Transverse colon (tissue), 4 donors: ENCODE measurements around the gene GMDS. TPM values are rescaled to one million over a fixed set of nuclear protein-coding genes. Genes with fewer than 3 reads are reported as not detected.

Experiments used
- DNase-seq: peaks from one replicate; pipeline ENCODE4 v3.0.0-alpha.2; 2019
- H3K27ac ChIP-seq, 4 donors: fragments of 200-600 bp; sonication (generic); 2 replicates each; pipeline ENCODE4 v1.5.1; 2016 to 2018; ENCODE audit warnings: inconsistent platforms in 4 of 4
- H3K27me3 ChIP-seq: fragments of 200-600 bp; sonication (generic); 2 replicates; pipeline ENCODE4 v1.5.1; 2017; ENCODE audit warnings: inconsistent platforms
- H3K36me3 ChIP-seq, 4 donors: fragments of 200-600 bp; sonication (generic); 2 replicates each; pipeline ENCODE4 v1.5.1; 2017 to 2019; ENCODE audit warnings: inconsistent platforms in 4 of 4
- H3K4me1 ChIP-seq, 4 donors: fragments of 200-600 bp; sonication (generic); 2 replicates each; pipeline ENCODE4 v1.5.1; 2017 to 2020; ENCODE audit warnings: inconsistent platforms in 4 of 4
- H3K4me3 ChIP-seq, 4 donors: fragments of 200-600 bp; sonication (generic); 1 replicate in 1 of 4; 2 replicates in 3 of 4; pipeline versions ENCODE4 v1.5.1 to v1.6.1; 2017 to 2019; ENCODE audit warnings: inconsistent platforms in 4 of 4
- H3K9me3 ChIP-seq, 2 donors: fragments of 200-600 bp; sonication (generic); 2 replicates each; pipeline ENCODE4 v1.5.1; 2017 to 2019; ENCODE audit warnings: inconsistent platforms in 2 of 2
- CTCF ChIP-seq, 5 experiments: fragments of 200-600 bp in 3 of 5; fragments of 450-650 bp in 2 of 5; sonication (generic) in 3 of 5; IDR thresholded peaks; 1 replicate in 2 of 5; 2 replicates in 3 of 5; pipeline ENCODE4 v1.5.1; 2016 to 2017; ENCODE audit warnings: antibody characterized with exemption in 5 of 5, inconsistent platforms in 3 of 5, mild to moderate bottlenecking in 2 of 5, moderate library complexity in 1 of 5
- EP300 ChIP-seq: sonication (generic); formaldehyde crosslinking; IDR thresholded peaks from one replicate; pipeline ENCODE4 v1.6.1; 2017; ENCODE audit warnings: antibody characterized with exemption, low read depth
- POLR2A ChIP-seq: fragments of 450-650 bp; IDR thresholded peaks from one replicate; pipeline ENCODE4 v1.6.1; 2016; ENCODE audit warnings: antibody characterized with exemption, mild to moderate bottlenecking, moderate library complexity
- POLR2AphosphoS5 ChIP-seq, 3 donors: sonication (generic); formaldehyde crosslinking; IDR thresholded peaks; one replicate each; pipeline ENCODE4 v1.6.1; 2016; ENCODE audit warnings: antibody characterized with exemption in 3 of 3
- WGBS, 2 donors: methylation state at CpG; one replicate each; pipeline ENCODE4 v1.1.5; 2018; ENCODE audit warnings: low coverage in 1 of 2; 5-methylcytosine and 5-hydroxymethylcytosine counted together
- in situ Hi-C, 4 donors: fragments of 200-750 bp; cut with MboI; loops; one replicate each; pipeline versions ENCODE4 v1.15.0 to v1.15.1; 2017; ENCODE audit warnings: low sequenced_read_pairs in 3 of 4, low pct_ligation_motif_present in 1 of 4, low pct_unique_long_range_greater_than_20kb in 1 of 4
- intact Hi-C: fragments of 100-400 bp; cut with DNase I; formaldehyde crosslinking; loops from one replicate; pipeline ENCODE4 v1.15.1; 2023; ENCODE audit warnings: low total_unique reads
- total RNA-seq, 4 donors: library from RNA; depleted of rRNA; stranded (reverse); fragments of >200 nt; gene quantifications; one replicate each; pipeline ENCODE4 v1.1.0, GENCODE V29; 2016

GMDS gene
- total RNA-seq, 4 donors from 2014 or later = 66.2 to 546 (median 102) TPM

GRCh38 chr6:2257363-2257762, 12.0 kb upstream of the GMDS start:
- Histone ChIP-seq H3K36me3 (no peaks in the 10 kb centered on the region), H3K4me1 (peaks cover 0 to 39% (median 22%) of the 10 kb centered on the region in 4 donors), H3K9me3 (no peaks in the 10 kb centered on the region), H3K27me3 (no peaks in the 10 kb centered on the region), H3K4me3 (no peak overlapping the region), H3K27ac (peak overlapping the region; percentile 76 to 86 (median 80))
- in situ Hi-C loops (no loop called here), intact Hi-C loops (no loop called here)
- TF ChIP-seq EP300 (no peak), POLR2AphosphoS5 (IDR thresholded peaks at IDR 0.05) (no peak), CTCF (IDR thresholded peaks at IDR 0.05) (no peak), POLR2A (no peak)
- peak; percentile 90 for DNase-seq

DNA sequence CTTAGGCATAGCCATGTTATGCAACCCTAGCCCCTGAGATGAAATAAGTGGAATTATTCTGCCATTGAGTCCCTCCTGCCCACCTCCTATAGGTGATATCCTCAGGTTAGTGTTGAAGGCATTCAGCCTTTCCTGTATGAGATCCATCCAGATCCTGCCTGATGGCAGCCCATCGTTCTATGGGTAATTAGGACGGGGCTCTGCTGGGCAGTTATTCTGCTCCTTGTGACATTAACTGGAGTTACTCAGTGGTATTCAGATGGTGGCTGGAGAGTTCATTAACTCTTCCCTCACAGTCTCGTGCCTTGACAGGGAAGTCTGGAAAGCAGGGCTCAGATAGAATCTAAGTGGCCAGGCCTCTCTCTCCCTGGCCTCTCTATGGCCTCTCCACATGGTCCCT, 9.3 kb upstream of the GMDS start:
- DNase-seq = no peak
- no peak overlapping the region for H3K27ac ChIP-seq
- no peaks in the 10 kb centered on the region for H3K27me3 ChIP-seq
- intact Hi-C loops = no loop called here
- no peaks in the 10 kb centered on the region for H3K36me3 ChIP-seq
- in situ Hi-C loops = no loop called here
- WGBS, 2 donors = 100% methylated on average over 1 to 3 of the region's 3 CpGs
- TF ChIP-seq POLR2AphosphoS5 (IDR thresholded peaks at IDR 0.05) (no peak), EP300 (no peak), CTCF (IDR thresholded peaks at IDR 0.05) (no peak), POLR2A (no peak)
- H3K4me1 ChIP-seq = peaks cover 0 to 30% (median 21%) of the 10 kb centered on the region in 4 donors
- no peaks in the 10 kb centered on the region for H3K9me3 ChIP-seq
- H3K4me3 ChIP-seq = no peak overlapping the region

- H3K9me3 ChIP-seq = no peaks in the 10 kb centered on the region
- intact Hi-C loops (no loop called here), in situ Hi-C loops (no loop called here)
- no peak overlapping the region for H3K4me3 ChIP-seq
- DNase-seq = no peak
- H3K27me3 ChIP-seq = no peaks in the 10 kb centered on the region
- peaks cover 4 to 28% (median 13%) of the 10 kb centered on the region in 4 donors for H3K4me1 ChIP-seq
- H3K36me3 ChIP-seq = no peaks in the 10 kb centered on the region
- TF ChIP-seq EP300 (no peak), CTCF (IDR thresholded peaks at IDR 0.05) (no peak), POLR2AphosphoS5 (IDR thresholded peaks at IDR 0.05) (no peak), POLR2A (no peak)
- 95 to 100% methylated on average over 5 to 7 of the region's 7 CpGs for WGBS, 2 donors
- no peak overlapping the region for H3K27ac ChIP-seq
Measured at GRCh38 chr6:2249126-2249525, 3.7 kb upstream of the GMDS start.

GRCh38 chr6:2247664-2248063, 2.3 kb upstream of the GMDS start:
- peaks cover 4 to 40% (median 13%) of the 10 kb centered on the region in 4 donors for H3K4me1 ChIP-seq
- H3K36me3 ChIP-seq = no peaks in the 10 kb centered on the region
- no peaks in the 10 kb centered on the region for H3K9me3 ChIP-seq
- DNase-seq = no peak
- no peak for TF ChIP-seq CTCF (IDR thresholded peaks at IDR 0.05)
- no peak for TF ChIP-seq POLR2AphosphoS5 (IDR thresholded peaks at IDR 0.05)
- TF ChIP-seq EP300 = no peak
- TF ChIP-seq POLR2A = no peak
- in situ Hi-C loops = no loop called here
- H3K27me3 ChIP-seq = no peaks in the 10 kb centered on the region
- intact Hi-C loops = no loop called here
- 93 to 100% methylated on average over 5 of the region's 5 CpGs for whole genome bisulfite sequencing, 2 donors
- no peak overlapping the region for H3K4me3 ChIP-seq
- H3K27ac ChIP-seq = peak overlapping the region in 2 of 4 donors; percentile 95 to 97
